T-helper 22 cell (primary cell): ENCODE data around the gene LRRC4B.

Experiments used
- DNase-seq: peaks from one replicate; pipeline ENCODE4 v3.0.0-alpha.2; 2020; ENCODE audit warnings: low read depth

Gene LRRC4B

DNA sequence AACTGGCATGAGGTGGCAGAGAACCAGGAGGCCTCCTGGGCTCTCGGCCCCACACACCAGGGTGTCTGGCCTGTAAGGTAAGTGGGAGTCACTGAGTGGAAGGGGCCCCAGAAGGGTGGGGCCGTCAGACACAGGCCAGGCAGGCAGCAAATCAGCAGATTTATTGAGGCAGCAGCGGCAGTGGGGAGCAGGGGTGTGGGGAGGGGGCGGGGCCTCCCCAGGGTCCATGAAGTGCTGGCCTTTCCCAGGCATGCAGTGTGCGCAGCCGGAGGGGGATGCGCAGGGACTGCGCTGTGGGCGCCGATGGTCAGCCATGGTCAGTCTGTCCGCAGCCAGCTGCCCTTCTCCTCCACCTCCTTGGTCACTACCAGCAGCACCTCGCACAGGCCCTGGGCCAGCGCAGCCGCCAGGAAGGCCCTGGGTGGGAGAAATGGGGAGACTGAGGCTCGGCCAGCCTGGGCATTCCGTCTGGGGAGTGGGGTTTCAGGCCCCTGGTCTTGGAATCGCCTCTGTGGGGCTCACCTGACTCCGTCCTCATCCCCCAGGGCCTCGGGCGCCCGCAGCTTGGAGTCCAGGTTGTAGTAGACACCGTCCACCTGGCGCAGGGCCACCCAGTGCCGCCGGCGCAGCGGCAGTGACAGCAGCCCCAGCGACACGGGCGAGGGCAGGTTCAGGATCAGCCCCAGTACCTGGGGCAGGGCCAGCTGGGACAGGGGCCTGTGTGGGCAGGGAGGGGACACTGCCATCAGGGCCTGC is 62.2 kb downstream of the LRRC4B start:
- no peak for DNase-seq

DNA sequence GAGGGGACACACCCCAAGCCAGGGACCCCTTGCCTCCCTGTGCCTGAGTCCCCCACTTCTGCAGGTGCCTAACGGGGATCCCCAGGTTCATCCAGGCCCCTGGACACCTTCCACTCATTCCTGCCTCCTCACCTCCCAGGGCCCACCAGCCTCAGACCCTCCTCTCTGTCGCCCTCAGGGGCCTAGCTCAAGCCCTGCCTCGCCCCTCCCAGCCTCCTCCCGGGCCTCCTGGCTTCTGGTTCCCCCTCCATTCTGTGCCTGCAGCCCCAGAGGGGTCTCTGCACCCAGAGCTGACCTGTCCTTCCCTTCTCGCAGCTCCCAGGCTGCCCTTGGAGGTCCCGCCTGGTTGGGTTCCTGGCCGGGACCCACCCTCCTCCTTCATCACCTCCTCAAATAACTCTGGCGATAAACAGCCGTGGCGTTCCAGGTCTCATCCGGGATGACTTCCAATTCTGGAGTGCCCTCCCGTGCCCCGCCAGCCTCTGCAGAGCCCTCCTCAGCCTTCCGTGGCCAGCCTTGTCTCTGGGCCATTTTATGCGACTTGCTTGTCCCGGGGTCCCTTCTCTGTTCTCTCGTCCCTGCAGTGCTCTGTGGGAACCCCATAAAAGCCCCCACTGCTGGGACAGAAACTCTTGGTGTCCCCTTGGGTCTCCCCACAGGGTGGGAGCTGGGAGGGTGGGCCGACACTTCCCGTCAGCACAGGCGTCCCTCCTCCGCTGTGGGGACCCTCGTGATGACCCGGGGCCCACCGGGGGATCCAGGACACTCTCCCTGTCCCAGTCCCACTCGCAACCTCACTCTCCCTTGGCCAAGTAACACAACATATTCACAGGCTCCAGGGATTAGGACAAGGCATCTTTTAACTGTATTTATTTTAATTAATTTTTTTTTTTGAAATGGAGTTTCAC is 66.4 kb downstream of the LRRC4B start:
- no peak for DNase-seq

DNA sequence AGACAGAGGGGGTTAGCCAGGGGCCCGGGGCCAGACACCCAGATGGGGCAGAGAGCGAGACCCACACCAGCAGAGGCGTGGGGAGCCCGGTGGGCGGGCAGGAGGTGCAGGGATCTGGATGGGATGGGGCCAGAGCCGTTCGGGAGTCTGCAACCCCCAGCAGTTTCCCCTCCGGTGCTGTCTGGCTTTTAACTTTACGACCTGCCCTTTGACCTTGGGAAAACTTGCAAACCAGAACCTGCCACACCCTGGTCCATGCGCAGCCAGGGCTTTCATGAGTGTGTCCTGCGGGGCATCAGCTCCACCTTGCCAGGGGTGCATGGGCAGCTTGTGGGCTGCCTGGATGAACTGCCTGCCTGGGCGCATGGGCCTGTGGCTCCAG is 67.1 kb downstream of the LRRC4B start:
- no peak for DNase-seq

DNA sequence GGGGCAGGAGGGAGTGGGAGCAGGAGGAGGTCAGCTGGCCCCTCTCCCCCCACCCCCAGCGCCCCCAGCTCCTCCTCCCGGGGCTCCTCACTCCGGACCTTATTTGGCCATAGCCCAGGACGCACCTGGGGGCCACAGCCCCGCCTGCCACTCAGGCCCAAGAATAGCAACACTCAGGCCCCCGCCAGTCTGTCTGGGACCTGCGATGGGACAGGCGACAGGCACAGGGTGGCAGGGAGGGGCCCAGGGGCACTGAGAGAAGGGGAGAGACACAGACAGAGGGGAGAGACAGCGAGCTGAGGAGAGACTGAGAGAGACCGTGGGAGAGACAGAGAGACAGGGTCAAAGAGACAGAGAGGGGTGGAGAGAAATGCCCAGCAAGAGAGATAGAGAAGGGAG is 67.5 kb downstream of the LRRC4B start:
- no peak for DNase-seq

DNA sequence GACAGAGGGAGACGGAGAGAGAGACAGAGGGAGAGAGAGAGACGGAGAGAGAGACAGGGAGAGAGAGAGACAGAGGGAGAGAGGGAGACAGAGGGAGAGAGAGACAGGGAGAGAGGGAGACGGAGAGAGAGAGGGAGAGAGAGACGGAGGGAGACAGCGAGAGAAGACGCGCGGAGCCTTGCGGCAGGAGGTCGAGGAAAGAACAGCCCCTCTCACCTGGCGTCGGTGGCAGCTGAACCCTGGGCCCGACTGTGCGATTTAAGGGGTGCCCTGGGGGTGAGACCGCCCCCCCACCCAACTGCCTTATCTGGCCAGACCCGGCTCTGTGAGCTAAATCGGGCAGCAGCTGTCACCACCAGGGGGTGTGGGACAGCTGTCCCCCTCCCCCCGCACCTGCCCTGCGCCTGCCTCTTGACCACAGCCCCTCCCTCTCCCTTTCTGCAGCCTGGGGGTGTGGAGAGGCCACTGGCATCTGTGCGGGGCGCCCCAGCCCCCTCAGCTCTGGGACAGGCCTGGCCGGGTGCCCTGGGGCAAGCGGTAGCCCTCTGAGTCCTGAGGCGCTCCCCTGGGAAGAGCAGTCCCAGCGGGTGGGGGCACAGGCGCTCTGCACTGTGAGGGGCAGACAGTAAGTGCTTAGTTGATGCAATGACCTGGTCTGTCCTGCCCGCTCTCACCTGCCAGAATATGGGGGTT is 68.0 kb downstream of the LRRC4B start:
- DNase-seq = no peak

DNA sequence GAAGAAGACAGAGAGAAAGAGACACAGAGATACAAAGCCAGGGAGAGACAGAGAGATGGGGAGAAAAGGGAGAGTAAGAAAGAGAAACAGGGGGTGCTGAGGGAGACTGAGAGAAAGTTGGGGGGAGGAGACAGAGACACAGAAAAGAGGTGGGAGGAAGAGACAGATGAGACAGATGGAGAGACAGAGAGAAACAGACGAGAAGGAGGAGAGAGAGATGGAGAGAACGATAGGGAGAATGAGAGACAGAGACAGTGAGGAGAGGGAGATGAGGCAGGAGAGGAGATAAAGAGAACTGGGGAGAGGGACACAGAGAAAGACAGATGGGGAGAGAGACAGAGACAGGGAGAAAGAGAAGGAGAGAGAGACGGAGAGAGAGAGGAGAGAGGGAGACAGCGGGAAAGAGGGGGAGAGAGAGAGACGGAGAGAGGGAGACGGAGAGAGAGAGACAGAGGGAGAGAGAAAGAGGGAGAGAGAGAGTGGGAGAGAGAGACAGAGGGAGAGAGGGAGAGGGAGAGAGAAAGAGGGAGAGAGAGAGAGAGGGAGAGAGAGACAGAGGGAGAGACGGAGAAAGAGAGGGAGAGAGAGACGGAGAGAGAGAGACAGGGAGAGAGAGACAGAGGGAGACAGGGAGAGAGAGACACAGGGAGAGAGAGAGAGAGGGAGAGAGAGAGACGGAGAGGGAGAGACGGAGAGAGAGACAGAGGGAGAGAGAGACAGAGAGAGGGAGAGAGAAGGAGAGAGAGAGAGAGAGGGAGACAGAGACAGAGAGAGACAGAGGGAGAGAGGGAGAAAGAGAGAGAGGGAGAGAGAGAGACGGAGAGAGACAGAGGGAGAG is 69.8 kb downstream of the LRRC4B start:
- no peak for DNase-seq

DNA sequence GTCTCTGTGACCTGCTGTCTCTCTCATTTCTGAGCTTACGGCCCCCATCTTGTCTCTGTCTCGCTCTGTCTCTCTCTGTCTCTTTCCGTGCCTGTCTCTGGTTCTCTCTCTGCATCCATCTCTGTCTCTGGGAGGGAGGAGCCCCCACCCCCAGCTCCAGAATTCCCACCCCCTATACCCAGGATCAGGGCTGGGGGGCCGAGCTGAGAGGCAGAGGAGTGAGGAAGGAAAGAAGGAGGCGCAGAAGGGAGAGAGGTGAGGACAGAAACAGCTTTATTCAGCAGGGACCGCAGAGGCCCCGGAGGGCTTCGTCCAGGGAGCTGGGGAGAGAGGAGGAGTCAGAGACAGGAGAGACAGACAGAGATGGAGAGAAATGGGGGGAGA is 71.2 kb downstream of the LRRC4B start:
- DNase-seq = no peak

DNA sequence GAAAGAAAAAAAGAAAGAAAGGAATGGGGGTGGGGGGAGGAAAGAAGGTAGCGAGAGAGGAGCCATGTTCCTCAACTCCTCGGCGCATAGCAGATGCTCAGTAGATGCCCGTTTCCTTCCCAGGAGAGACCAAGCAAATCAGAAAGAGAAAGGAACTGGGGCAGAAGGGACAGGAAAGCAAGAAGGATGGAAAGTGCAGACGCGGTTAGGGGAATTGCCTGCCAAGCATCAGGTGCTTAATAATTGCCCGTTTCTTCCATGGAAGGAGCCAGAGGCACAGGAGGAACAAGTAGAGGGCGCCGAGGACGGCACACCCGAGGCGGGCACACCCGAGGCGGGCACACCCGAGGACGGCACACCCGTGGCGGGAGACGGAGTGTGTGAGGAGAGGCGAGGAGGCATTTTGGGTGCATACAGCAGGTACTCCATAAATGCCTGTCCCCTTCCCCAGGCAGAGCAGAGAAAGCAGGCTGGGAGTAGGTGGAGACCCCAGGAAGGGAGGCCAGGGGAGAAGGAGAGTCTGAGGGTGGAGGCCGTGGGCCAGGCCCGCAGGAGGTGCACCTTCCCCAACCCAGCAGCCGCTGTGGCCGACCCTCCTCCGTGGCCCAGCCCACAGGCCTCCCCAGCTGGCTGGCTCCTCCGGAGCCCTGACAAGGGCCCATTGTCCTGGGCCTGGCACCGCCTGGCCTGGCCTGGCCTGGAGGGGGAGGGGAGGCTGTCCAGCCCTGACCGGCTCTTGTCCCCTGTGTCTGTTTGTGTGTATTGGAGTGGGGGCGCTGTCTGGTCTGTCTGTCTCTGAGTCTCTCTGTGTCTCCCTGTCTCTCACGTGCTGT is 71.8 kb downstream of the LRRC4B start:
- no peak for DNase-seq

DNA sequence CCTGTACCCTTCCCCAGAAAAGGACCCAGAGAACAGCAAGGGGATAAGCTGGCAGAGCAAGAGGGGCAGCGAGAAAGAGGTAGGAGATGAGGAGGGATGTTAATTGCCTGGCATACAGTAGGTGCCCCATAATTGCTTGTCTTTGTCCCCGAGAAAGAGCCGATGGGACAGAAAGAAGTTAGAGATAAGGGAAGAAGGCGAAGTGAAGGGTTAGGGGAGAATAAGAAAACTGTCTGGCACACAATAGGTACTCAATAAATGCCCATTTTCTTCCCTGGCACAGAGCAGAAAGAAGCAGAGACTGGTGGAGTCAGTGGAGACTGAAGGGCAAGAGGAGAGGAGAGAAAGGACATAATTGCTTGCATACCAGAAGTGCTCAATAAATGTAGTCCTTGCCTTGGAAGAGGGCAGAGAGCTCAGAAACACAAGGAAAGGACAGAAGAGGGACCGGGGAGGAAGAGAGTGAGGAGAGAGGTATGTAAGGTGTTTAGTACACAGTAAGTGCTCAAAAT is 73.2 kb downstream of the LRRC4B start:
- no peak for DNase-seq

DNA sequence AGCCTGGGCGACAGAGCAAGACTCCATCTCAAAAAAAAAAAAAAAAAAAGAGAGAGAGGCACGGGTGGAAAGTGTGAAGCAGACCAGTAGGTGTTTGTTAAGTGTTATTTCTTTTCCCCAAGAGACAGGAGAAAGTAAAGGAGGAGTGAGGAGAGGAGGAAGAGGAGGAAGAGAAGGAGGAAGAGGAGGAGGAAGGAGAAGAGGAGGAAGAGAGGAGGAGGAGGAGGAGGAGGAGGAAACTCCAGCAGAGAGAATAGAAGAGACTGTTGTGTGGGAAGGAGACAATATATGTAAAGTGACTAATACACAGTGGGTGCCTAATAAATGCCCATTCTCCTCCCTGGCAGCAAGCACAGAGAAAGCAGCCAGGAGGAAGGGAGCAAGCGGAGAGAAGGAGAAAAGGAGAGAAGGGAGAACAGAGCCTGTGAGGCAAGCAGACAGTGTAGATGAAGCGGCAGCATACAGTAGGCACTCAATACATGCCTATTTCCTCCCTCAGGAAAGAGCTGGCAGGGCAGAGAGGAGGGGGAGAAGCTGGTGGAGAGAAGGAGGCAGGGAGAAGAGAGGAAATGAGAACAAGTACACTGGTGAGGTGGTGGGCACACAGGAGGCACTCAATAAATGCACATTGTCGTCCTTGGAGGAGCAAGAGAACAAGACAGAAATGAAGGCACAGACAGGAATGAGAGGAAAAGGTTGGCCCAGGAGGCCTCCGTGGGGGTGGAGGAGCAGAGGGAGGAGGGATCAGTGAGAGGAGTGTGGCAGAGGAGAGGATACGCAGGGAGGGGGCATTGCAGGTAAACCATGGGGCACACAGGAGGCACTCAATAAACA is 73.8 kb downstream of the LRRC4B start:
- no peak for DNase-seq

DNA sequence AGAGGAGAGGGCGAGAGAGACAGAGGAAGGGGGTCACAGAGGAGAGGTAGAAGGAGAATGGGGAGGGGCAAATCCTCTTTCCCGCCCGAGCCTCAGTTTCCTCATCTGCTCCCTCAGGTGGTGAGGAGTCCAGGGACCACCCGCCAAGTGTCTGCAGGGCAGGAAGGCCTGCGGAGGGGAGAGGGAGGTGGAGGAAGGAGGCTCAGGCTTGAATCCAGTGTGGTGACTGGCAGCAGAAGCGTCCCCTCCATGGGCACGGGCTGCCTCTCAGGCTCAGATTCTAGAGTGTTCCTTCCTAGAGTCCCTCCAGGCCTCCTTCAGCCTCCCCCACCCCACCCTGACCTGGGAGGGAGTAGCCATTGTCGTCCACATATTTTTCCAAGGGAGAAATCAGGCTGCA is 75.1 kb downstream of the LRRC4B start:
- DNase-seq = no peak

DNA sequence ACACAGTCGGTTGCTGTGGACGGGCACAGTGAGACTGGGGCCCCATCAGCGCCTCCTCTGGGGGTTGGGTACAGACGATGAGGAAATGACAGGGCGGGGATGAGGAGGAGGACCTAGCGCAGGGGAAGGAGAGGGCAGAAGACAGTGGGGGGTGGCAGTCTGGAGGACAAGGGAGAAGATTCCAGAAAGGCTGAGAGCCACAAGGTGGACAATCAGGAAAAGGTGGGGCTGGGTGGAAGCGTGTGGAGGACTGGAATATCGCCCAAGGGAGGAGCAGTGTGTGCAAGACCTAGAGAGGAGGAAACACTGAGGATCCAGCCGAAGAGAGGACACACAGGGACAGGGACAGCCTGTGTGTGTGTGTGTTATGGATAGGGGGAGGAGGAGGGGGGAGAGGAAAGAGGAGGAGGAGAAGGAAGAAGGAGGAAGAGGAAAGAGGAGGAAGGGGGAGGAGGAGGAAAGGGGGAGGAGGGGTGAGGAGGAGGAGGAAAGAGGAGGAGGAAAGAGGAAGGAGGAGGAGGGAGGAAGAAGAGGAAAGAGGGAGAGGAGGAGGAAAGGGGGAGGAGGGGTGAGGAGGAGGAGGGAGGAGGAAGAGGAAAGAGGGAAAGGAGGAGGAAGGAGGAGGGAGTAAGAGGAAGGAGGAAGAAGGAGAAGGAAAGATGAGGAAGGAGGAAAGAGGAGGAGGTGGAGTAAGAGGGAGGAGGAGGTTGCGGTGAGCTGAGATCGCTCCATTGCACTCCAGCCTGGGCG is 75.8 kb downstream of the LRRC4B start:
- no peak for DNase-seq

DNA sequence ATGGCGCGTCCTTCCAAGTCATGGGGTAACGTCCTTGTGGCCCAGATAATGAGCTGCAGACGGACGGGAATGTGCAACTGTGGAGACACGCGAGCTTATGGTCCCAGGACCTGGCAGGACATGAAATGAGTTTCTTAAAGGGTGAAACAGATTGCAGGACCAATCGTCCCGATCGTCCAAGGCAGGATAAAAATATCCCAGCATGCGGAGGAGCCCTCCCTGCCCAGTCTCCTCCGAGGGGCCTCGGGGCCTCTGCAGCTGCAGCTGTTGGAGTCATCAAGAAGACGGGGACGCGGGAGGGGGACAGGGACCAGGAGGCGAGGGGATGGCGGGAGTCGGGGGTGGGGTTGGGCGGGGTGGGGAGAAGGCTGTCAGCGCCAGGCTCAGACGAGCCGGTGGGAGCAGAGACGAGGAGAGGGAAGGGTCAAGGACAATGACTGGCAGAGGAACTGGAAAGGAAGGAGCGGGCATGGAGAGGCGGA is 77.2 kb downstream of the LRRC4B start:
- DNase-seq = no peak

DNA sequence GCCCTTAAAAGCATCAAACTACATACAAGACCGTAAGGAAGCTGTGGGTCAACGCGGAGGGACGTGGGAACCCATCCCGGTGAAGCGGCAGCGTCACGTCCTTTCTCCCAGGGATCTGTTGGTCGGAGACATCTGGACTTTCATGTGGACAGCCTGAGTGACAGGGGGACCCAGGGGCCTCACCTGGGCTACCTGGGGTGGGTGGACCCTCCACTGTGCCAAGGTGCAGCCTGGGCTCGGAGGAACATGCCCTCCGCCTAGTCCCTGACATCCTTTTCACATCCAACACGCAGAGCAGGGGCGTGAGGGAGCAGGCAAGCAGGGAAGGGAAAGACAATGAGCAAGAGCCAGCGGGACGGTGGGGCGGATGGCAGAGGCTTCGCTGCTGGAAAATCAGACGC is 77.8 kb downstream of the LRRC4B start:
- no peak for DNase-seq

DNA sequence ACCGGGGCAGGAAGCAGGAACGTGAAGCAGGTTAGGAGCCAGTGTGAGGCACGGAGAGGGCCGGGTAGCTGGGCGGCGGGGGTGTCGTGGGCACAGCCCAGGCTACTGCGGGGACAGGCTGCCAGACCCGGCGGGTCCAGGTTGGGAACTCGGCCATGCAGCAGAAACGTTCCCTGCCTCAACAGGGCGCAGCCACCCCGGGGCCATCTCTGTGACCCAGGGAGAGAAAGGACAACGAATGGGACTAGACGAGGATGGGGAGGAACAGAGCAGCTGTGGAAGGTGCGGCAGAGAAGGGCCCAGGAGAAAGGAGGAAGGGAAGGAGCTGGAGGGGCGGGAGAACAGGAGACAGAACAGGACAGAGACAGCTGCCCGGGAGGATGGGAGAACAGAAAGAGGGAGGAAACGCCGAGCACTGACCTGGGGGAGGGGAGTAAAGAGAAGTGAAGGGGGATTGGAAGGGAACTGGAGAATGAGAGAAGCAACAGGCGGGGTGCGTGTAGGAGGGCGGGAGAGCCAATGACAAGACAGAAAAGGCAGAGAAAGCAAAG is 78.7 kb downstream of the LRRC4B start:
- no peak for DNase-seq

DNA sequence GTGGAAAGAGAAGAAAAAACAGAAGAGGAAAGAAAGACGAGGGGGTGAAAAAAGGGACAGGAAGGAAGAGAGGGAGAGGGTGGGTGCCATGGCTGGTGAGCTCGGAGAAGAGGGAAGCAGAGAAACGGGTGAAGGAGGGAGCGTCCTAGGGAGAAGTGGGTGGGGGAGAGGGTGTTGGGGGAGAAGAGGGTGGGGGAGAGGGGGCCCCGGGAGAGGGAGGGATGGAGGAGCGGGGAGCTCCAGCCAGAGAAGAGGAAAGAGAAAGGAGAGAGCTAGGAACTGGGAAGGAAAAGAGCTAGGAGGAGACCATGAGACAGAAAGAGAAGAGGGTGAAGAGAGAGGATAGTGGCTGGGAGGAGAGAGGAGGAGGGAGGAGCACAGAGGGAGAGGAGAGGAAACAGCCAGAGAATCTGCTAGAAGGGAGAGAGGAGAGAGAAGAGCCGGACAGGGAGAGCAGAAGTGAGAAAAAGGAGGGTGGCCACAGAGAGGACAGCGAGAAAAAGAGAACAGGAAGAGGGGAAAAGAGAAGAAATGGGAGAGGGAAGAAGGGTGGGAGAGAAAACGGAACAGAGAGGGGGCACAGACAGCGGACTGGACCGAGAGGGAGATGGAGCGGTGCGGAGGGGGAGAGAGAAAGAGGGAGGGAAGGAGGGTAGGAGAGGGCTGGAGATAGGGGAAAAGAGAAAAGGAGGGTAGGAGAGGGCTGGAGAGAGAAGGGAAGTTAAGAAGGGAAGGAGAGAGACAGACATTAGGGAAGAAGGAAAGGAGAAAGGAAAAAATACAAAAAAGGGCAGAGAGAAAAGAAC is 79.6 kb downstream of the LRRC4B start:
- DNase-seq = no peak

DNA sequence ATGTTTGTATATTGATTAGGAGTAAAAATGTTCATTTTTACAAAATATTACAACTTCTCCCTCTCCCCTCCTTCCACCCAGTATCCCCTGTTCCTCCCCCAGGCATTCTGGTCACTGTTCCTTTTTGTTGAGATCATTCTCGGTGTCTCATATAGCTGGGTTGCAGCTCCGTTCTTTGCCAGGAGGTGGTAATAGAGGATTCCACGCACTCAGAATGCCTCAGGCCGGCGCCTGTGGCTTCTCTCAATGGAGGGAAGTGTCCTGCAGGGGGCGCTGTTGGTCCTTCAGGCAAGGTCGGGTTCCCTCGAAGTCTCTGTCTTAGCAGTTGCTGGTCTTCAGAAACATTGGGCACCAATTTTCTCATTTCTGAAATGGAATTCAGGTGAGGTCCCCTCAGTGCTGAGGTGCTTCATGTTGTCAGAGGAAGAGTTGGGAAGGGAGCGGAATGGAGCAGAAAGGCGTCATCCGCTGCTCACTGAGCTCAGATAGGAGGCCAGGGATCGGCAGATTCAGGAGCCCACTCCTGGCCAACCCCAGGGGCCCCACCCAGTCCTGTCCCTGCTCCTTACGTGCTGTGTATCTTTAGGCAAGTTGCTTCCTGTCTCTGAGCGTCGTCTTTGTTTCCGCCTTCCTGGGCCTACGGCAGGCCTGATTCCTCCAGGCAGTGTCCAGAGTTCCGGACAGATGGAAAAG is 81.3 kb downstream of the LRRC4B start:
- DNase-seq = no peak
